Inflammatory macrophage treated with lipopolysaccharide for 1 hour (primary cell): Measurements from ENCODE around the gene ZKSCAN1.
"Not testable (repeated sequence)": the region's sequence is repeated elsewhere in the genome, so short reads cannot be mapped to it uniquely, and the experiment has no call there.

Source experiments
- DNase-seq, 2 donors: peaks; one replicate each; pipeline ENCODE4 v3.0.0-alpha.2; 2020 to 2022

ZKSCAN1 gene

DNA sequence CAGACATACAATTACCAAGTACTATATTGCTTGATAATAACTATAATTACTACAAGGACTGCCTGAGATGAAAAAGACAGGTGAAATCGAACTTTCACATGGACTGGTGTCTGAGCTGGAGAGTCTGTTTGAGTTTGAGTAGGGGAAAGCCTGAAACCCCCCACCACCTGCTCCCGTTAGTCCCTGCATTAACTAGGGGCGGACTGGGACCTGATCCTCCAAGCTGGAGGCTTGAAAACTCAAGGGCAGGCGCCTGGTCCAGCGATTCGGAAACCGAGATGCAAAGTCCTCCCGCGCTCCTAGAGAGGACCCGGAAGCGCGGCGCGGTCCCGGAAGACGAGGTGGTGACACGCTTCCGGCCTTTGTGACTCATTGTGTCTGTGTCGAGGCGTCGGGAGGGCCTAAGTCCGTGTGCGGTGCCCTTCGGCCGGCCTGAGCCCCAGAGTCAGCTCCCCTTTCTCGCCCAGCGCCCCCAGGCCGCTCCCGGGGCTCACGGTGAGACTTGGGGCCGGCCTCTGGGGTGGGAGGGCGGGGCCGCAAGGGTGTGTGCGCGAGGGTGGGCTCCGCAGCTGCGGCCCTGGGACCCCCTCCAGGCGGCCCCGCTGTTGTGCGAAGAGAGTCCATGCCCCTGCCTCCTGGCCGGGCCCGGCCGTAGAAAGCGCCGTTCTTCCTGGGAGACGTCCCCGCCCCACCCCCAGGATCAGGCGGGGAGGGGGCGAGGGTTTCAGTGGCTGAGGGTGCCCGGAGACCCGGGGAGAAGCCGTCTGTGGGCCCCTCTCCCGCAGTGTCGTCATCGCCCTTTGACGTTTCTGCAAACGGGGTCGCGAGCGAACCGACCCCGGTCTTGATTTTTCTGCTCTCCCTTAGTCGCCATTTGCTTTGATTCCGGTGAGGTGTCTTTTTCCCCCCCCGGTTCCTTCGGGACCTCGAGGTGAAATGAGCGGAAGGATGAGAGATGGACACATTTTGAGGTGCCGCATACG is at the start of gene ZKSCAN1:
ZKSCAN1 (plus strand) TSS at position 365 of the 983 bp plus-strand sequence. CDS start 7,911 bp downstream, outside the sequence.
- peak; percentile 90 to 94 for DNase-seq

DNA sequence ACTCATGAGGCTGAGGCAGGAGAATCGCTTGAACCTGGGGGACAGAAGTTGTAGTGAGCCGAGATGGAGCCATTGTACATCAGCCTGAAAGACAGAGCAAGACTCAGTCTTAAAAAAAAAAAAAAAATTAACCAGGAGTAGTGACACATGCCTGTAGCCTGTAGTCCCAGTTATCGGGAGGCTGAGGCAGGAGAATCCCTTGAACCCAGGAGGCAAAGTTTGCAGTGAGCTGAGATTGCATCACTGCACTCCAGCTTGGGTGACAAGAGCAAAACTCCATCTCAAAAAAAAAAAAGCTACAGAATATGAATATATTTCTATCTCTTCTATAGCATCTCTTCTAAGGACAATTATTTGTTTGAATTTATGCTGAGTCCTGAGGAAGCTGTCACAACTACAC is 46.1 kb upstream of the ZKSCAN1 start:
- no peak for DNase-seq

DNA sequence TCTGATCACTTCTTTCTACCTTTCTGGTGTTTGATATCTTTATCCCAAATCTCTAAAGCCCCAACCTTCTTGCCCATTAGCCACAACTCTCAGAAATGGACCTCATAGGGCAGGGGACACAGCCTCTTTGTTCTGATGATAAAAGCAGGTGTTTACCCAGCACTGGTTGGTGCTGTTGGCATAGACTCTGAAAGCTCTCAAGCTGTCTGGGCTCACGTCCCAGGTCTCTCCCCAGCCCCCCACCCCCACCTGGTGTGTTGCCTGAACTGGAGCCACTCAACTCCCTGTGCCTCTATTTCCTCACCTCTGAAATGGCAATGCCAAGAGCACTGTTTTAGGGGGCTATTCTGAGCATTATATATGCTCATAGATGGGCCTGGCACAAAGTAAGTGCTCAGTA is 45.6 kb upstream of the ZKSCAN1 start:
- DNase-seq: not testable (repeated sequence)

DNA sequence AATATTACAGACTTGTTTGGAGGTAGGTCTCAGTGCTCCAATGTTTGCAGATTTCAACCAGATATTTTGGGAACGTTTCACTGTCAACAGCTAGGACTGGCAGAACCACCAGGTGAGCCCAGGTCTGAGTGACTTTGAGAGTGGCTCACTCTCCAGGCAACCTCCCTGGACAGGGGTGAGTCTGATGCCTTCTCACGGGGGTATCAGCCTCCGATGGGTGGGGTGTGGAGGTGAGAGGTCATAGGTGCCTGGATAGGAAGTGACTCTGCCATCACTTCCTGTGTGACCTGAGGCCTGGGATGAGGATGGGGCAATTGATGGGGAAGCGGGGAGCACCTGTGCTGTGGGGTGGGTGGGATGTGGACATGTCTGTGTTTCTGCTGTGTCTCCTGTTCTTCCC is 44.2 kb upstream of the ZKSCAN1 start:
- no peak for DNase-seq

DNA sequence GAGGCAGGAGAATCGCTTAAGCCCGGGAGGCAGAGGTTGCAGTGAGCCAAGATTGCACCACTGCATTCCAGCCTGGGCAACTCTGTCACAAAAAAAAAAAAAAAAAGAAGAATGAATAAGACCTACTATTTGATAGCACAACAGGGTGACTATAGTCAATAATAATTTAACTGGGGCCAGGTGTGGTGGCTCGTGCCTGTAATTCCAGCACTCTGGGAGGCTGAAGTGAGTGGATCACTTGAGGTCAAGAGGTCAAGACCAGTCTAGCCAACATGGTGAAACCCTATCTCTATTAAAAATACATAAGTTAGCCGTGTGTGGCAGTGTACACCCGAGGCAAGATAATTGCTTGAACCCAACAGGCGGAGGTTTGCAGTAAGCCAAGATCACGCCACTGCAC is 41.6 kb upstream of the ZKSCAN1 start:
- not testable (repeated sequence) for DNase-seq

DNA sequence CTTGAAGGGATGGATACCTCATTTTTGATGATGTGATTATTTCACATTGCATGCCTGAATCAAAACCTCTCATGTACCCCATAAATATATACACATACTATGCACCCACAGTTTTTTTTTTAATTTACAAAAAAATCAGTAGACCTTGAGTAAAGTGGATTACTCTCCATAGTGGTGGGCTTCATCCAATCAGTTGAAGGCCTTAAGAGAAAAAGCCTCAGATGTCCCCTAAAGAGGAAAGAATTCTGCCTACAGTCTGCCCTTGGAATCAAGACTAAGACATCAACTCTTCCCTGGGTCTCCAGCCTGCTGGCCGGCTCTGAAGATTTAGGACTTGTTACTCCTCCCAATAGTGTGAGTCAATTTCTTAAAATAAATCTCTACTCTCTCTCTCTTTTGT is 40.7 kb upstream of the ZKSCAN1 start:
- no peak for DNase-seq

DNA sequence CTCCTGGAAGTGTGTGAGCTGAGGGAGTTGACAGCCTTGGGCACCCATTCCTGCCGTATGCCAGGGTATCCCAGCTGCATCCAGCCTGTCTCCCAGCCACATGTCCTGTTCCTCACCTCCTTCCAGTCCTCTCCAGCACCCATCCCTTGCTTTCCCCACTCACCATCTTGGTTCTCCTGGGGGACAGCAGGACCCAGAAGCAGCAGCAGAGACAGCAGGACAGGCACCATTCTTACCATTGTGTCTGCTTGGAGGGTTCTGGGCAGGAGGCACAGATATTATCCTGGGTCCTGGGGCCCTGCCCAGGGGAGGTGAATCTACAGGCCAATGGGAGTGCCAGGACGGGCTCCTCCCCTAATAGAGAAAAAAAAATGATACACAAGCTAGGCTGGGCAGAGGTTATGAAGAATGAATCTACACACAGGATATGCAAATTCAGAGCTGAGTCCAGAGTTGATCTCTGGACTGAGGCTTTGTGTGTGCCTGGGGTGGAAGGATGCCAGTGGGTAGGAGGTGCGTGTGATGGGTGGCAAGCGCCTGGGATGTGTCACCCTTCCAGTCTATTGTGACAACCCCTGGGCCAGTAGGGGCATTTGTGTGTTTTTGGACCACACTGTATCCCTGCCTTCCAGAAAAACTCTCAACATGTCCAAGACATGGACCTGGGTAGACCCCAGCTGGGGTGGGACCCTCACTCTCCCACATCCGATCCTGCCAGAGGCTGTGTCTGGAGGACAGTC is 39.4 kb upstream of the ZKSCAN1 start, which contains the start of gene AZGP1:
AZGP1 (minus strand) TSS at position 250 of the 740 bp plus-strand sequence; CDS start at position 239, 11 bp downstream.
- DNase-seq: no peak

DNA sequence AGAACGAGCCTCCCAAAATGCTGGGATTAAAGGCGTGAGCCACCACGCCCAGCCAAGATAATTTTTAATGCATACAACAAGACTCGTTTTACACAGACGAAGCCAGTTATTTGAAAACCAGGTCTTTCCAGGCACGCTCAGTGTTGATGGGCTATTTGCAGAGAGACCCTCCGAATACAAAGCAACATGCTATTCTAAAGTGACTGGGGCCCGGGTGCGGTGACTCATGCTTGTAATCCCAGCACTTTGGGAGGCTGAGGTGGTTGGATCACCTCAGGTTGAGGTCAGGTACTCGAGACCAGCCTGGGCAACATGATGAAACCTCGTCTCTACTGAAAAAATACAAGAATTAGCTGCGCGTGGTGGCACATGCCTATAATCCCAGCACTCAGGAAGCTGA is 38.8 kb upstream of the ZKSCAN1 start:
- no peak for DNase-seq

DNA sequence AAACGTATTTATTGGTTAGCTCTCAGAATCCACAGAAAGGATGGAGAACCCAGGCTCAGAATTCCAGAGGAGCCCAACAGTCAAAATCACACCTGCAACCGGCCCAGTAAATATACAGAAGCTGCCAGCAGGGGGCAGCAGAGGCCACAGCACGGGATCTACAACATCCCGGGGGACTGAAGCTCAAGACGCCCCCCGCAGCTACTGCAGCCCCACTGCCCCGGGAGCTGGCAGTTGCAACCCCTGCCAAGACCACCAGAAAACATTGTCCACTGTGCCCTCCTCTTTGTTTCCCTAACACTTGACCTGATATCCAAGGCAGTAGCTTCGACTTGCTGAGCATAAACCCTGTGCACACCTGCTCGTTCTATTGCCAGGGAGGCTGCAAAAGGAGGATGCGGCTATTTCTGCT is 35.6 kb upstream of the ZKSCAN1 start:
- peak in 1 of 2 donors; percentile 16 for DNase-seq

DNA sequence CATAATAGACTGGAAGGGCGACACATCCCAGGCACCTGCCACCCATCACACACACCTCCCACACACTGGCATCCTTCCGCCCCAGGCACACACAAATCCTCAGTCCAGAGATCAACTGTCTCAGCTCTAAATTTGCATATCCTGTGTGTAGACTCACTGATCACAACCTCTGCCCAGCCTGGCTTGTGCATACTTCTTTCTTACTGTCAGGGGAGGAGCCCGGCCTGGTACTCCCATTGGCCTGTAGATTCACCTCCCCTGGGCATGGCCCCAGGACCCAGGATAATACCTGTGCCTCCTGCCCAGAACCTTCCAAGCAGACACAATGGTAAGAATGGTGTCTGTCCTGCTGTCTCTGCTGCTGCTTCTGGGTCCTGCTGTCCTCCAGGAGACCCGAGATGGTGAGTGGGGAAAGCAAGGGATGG is 34.9 kb upstream of the ZKSCAN1 start:
- DNase-seq: not testable (repeated sequence)

DNA sequence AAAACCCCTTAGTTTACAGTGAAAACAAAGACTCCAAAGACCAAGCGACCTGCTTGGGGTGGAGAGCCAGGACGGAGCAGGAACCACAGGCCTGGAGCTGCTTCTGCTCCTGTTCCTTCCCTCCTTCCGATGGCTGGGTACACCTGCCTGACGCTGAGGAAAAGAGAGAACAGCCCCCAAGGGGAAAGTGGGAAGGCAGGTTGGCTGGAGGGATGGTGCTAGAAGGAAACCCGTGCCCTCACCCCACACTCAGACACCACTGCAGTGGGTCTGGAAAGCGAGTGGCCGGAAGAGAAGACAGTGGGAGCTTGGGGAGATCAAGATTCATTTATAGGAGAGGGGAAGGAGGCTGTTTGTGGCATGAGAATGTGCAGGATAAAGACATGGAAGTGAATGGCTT is 34.3 kb upstream of the ZKSCAN1 start:
- not testable (repeated sequence) for DNase-seq

DNA sequence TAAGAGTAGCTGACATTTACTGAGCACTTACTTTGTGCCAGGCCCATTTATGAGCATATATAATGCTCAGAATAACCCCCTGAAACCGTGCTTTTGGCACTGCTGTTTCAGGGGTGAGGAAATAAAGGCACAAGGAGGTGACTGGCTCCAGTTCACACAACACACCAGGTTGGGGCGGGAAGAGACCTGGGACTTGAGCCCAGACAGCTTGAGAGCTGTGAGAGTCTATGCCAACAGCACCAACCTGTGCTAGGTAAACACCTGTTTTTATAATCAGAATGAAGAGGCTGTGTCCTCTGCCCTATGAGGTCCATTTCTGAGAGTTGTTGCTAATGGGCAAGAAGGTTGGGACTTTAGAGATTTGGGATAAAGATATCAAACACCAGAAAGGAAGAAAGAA is 30.8 kb upstream of the ZKSCAN1 start:
- DNase-seq: no peak

DNA sequence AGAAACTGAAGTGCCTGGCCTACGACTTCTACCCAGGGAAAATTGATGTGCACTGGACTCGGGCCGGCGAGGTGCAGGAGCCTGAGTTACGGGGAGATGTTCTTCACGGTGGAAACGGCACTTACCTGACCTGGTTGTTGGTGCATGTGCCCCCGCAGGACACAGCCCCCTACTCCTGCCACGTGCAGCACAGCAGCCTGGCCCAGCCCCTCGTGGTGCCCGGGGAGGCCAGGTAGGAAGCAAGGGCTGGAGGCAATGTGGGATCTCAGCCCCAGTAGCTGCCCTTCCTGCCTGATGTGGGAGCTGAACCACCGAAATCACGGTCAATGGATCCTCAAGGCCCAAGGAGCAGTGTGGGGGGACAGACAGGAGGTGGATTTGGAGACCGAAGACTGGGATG is 28.1 kb upstream of the ZKSCAN1 start:
- not testable (repeated sequence) for DNase-seq

DNA sequence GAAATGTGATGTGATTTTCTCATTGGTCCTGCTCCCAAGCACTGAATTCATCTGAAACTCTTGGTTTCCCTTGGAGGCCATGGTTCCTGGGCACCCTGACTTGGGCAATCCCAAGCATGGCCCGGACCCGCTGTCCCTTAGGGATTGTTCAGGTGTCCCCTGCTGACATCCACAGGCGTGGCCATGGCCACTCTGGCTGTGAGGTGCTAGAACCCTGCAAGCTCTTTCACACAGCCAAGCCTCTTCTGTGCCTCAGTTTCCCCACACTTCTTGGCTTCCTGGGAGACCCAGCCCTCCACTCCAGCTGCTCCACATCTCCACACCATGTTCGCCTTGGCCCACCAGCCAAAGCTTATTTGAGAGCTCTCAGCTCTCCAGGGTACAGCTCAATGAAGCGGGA is 27.6 kb upstream of the ZKSCAN1 start:
- no peak for DNase-seq

DNA sequence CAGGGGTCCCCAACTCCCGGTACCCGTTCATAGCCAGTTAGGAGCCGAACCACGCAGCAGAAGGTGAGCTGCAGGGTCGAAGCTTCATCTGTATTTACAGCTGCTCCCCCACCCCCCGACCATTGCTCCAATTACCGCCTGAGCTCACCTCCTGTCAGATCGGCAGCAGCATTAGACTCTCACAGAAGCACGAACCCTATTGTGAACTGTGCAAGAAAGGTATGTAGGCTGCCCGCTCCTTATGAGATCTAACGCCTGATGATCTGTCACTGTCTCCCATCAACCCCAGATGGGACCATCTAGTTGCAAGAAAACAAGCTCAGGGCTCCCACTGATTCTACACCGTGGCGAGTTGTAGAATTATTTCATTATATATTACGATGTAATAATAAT is 24.9 kb upstream of the ZKSCAN1 start:
- no peak for DNase-seq

DNA sequence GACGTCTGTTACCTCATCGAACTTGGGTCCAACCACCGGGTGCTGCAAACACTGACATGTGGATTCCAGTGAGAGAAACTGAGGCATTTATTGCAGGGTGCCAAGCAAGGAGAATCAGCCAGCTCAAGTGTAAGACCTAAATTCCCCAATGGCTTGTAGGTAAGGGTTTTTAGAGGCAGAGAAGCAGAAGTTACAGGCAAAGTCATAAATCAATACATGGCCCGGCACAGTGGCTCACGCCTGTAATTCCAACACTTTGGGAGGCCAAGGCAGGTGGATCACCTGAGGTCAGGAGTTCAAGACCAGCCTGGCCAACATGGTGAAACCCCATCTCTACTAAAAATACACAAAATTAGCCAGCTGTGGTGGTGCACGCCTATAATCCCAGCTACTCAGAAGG is 23.9 kb upstream of the ZKSCAN1 start:
- not testable (repeated sequence) for DNase-seq

DNA sequence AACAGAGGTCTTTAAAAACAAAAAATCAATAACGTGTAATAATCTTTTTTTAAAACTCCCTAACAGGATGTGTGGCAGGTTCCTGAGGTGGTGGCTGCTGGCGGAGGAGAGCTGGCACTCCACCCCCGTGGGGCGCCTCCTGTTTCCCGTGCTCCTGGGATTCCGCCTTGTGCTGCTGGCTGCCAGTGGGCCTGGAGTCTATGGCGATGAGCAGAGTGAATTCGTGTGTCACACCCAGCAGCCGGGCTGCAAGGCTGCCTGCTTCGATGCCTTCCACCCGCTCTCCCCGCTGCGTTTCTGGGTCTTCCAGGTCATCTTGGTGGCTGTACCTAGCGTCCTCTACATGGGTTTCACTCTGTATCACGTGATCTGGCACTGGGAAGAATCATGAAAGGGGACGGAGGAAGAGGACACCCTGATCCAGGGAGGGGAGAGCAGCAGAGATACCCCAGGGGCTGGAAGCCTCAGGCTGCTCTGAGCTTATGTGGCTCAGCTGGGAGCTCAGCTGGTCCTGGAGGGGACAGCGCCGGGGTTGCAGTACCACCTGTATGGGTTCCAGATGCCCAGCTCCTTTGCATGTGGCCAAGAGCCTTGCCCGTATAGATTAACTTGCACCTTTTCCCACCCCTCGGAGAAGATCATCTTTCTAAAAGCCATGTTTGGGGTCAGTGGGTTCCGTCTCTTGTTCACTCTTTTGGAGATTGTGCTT is 22.9 kb upstream of the ZKSCAN1 start:
- DNase-seq: no peak

DNA sequence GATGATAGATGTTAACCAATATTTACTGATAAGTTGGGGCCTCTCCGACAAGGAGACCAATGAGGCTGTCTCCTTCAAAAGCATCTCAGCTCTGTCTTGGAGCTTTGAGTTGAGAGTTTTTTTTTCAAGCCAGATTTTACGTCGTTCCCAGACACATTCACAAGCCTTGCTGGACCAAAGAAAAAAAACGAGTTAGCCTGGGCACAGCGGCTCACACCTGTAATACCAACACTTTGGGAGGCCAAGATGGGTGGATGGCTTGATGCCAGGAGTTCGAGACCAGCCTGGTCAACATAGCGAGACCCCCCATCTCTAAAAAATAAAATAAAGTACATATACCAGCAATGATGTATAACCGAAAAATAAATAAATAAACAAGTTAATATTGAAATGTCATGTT is 20.6 kb upstream of the ZKSCAN1 start:
- DNase-seq: no peak

DNA sequence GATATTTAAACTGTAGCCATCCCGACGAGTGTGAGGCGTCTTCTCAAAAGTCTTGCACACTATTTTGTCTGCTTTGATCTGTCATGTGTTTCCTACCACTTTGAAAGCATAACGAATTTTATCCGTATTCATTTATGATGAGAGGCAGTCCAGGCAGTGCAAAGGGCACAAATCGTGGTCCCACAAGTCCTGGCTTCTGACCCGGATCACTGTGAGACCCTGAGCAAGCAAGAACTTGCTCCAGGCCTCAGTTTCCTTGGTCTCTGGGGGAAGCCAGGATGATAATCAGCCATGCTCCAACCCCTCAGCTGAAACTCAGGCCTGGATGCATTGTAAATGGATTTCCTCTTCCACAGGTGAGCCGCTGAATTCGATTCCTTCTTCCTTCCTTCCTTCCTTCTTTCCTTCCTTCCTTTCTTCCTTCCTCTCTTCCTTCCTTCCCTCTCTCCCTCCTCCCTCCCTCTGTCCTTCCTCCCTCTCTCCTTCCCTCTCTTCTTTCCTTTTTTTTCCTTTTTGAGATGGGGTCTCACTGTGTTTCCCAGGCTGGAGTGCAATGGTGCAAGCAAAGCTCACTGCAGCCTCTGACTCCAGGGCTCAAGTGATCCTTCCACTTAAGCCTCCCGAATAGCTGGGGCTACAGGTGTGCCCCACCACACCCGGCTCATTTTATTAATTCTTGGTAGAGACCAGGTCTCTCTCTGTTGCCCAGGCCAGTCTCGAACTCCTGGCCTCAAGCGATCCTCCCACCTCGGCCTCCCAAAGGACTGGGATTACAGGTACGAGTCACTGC is 18.4 kb upstream of the ZKSCAN1 start:
- DNase-seq: no peak

DNA sequence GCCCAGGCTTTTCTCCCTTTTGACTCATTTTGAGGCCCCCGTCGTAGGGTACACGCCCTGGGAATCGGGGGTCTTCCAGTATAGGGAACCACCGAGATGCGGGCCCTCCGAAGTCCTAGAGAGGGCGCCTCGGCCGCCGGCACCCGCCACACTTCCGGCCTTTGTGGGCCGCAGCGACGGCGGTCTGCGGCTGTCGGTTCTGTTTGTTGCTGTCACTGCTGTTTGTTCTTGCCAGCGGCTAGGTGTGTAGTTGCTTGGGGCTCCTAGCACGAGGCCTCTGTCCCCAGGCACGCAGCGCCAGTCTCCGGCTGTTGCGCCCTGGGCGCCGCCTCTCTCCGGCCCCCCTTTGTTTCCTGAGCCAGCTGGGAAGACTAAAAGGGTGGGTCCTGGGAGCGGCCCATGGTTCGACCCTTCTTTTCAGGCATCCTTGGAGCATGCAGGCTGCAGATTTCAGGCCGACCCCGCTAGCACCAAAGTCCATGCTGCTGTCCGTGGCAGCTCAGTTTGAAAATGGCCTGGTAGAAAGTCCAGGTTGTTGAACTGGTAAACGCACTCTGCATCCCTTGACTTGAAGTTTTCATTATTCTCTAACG is 17.8 kb upstream of the ZKSCAN1 start:
- DNase-seq: peak; percentile 18

DNA sequence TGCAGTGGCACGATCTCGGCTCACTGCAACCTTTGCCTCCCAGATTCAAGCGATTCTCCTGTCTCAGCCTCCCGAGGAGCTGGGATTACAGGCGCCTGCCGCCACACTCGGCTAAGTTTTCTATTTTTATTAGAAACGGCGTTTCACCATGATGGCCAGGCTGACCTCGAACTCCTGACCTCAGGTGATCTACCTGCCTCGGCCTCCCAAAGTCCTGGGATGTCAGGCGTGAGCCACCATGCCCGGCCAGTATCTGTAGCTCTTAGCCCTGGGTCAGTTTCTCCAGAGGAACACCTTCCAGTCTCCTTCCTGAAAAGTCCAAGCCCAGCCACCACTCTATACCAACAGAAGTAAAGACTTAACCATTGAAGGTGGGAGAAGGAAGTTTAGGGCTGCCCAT is 15.2 kb upstream of the ZKSCAN1 start:
- no peak for DNase-seq
